GM12864 (cell line): ENCODE measurements around the gene USP20.

Source experiments
- DNase-seq: peaks from one replicate; pipeline ENCODE4 v3.0.0-alpha.2; 2011; ENCODE audit warnings: low read depth
- H3K4me3 ChIP-seq: 2 replicates; pipeline ENCODE4 v1.5.1; 2011; ENCODE audit warnings: mild to moderate bottlenecking, low read depth, low read length, control low read depth
- TF ChIP-seq, protein P1 (sequence below): IDR thresholded peaks from 2 replicates; pipeline ENCODE4 v1.5.1; 2011; ENCODE audit warnings: low read depth, mild to moderate bottlenecking, moderate library complexity, low read length, control low read depth, inconsistent platforms; ENCODE audit errors: missing control alignments

USP20 gene

DNA sequence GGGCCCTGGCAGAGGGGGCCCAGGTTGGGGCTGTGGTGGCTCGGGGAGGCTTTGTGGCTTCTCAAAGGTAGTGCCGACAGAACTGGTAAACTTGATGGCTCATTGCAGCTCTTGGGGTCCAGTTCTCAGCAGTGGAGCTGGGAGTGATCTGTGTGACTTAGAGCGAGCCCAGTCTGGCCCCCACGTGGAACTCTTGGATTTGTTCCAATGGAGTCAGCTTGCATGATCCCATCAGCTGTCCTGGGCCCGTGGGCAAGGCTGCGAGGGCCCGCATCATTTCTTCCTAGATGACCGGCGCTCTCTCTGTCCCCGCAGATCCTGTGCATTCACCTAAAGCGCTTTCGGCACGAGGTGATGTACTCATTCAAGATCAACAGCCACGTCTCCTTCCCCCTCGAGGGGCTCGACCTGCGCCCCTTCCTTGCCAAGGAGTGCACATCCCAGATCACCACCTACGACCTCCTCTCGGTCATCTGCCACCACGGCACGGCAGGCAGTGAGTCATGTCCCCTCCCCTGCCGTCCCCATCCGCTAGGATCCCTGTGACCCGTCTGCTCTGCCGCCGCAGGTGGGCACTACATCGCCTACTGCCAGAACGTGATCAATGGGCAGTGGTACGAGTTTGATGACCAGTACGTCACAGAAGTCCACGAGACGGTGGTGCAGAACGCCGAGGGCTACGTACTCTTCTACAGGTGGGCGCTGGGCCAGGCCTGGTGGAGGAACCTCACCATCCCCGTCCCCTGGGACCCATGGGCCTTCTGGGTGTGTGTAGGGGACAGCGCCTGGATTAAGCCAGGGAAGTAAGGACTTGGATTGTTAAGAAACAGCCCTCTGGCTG, 39.2 kb downstream of the USP20 start:
- DNase-seq = no peak
- TF ChIP-seq, protein P1, sequence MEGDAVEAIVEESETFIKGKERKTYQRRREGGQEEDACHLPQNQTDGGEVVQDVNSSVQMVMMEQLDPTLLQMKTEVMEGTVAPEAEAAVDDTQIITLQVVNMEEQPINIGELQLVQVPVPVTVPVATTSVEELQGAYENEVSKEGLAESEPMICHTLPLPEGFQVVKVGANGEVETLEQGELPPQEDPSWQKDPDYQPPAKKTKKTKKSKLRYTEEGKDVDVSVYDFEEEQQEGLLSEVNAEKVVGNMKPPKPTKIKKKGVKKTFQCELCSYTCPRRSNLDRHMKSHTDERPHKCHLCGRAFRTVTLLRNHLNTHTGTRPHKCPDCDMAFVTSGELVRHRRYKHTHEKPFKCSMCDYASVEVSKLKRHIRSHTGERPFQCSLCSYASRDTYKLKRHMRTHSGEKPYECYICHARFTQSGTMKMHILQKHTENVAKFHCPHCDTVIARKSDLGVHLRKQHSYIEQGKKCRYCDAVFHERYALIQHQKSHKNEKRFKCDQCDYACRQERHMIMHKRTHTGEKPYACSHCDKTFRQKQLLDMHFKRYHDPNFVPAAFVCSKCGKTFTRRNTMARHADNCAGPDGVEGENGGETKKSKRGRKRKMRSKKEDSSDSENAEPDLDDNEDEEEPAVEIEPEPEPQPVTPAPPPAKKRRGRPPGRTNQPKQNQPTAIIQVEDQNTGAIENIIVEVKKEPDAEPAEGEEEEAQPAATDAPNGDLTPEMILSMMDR = no peak
- H3K4me3 ChIP-seq = no peak overlapping the region

DNA sequence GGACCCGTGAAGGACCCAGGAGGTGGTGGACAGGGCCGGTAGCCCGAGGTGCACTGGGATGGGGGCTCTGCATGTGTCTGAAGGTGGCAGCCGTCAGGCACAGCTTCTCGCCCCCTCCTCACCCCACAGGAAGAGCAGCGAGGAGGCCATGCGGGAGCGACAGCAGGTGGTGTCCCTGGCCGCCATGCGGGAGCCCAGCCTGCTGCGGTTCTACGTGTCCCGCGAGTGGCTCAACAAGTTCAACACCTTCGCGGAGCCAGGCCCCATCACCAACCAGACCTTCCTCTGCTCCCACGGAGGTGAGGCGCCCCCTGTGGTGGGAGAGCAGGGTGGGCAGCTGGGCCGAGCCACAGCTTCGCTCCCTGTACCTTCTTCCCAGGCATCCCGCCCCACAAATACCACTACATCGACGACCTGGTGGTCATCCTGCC, 39.9 kb downstream of the USP20 start:
- DNase-seq = no peak
- TF ChIP-seq, protein P1 = peak; percentile 12
- no peak overlapping the region for H3K4me3 ChIP-seq

DNA sequence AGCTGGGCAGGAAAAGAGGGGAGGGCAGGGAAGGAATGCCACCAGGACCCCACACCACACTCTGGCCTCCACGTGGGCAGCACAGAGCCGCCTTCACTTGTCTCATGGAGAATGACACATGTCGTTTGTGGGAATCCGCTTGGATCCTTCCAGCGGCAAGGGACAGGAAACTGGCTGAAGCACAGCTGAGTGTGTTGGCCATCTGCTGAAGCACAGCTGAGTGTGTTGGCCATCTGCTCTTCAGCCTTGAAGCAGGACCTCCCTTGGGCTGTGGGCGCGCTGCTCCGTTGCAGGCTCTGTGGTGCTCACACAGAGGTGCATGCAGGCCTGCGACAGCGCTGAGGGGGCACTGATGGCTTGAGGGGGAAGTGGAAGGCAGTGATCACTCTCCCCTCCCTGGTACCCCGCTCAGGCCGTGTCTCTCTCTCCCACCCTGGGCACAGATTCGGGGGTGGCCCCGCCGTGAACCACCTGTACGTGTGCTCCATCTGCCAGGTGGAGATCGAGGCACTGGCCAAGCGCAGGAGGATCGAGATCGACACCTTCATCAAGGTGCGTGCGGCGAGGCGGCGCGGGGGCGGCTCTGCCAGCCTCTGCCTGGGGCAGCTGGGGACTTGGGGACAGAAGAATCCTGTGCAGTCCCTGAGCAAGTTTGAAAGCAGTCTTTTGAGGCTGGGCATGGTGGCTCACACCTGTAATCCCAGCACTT, 40.6 kb downstream of the USP20 start:
- H3K4me3 ChIP-seq = no peak overlapping the region
- DNase-seq = no peak
- TF ChIP-seq, protein P1 = no peak

DNA sequence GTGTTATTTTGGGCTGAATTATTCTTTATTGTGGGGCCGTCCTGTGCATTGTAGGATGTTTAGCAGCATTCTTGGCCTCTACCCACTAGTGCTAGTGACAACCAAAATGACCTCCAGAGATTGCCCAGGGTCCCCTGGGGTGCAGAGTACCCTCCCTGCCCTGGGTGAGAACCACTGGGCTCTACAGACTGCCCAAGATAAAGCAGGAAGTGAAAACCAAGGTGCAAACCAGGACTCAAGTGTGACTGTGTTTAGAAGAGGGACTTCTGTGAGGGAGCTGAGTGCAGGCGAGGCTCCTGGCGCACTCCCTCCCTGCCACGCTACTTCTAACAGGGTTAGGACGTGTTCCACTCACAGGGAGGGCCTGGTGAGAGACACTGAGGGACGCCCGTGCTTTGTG, 41.6 kb downstream of the USP20 start:
- no peak for DNase-seq
- H3K4me3 ChIP-seq = no peak overlapping the region
- TF ChIP-seq, protein P1 = no peak

DNA sequence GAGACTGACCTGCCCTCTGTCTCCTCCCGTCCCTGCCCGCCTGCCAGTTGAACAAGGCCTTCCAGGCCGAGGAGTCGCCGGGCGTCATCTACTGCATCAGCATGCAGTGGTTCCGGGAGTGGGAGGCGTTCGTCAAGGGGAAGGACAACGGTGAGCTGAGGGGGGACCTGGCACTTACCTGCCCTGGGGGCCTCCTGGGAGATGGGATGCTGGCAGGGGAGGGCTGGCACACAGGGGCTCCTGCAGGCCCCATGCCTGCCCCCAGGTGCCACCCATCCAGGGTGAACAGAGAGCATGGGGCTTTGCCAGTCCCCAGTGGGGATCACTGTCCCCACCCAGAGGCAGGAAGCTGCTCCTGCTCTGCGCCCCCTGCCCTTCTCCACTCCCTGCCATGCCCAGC, 43.0 kb downstream of the USP20 start:
- no peak overlapping the region for H3K4me3 ChIP-seq
- TF ChIP-seq, protein P1 = no peak
- DNase-seq = no peak

GRCh38 chr9:129879103-129879699, 43.9 kb downstream of the USP20 start:
- TF ChIP-seq, protein P1 = no peak
- no peak overlapping the region for H3K4me3 ChIP-seq

More at GRCh38 chr9:129879103-129879699, 43.9 kb downstream of the USP20 start:
- no peak for DNase-seq
